Measurements from ENCODE around the gene MGAT5B.

Gene MGAT5B

DNA sequence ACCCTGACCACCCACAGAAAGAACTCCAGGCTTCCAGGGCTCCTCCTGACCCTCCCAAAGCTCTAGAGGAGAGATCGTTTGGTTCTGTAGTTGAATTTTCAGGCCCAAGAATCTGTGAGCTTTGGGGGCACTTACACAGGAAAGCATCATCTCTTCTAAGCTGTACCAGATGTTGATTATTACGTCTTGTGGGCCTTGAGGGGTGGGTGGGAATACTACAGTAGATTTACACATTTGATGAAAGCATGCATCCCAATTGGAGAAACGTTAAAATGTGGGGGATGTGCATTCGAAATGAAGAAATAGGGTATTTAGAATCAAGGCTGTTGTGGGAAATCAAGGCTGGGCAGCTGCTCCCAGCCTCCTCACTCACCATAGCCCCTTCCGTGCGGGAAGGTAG lies 61.9 kb downstream of the MGAT5B start:
- H3K27me3 ChIP-seq (ENCODE audit: insufficient read depth, low read length): no peaks in the 10 kb centered on the region
- no peak overlapping the region for H3K9ac ChIP-seq (ENCODE audit: low read depth, low read length)
- no peak overlapping the region for H3K4me3 ChIP-seq (ENCODE audit: low read length)
- H3K9me3 ChIP-seq (ENCODE audit: insufficient read depth, low read depth, low read length): no peaks in the 10 kb centered on the region
- WGBS: 80% methylated on average over 6 of the region's 6 CpGs
- no peaks in the 10 kb centered on the region for H3K4me1 ChIP-seq (ENCODE audit: insufficient read depth, low read length)
- H3K36me3 ChIP-seq (ENCODE audit: insufficient read depth, low read length): no peaks in the 10 kb centered on the region
- no peak overlapping the region for H3K27ac ChIP-seq (ENCODE audit: low read depth, low read length)

GRCh38 chr17:76932402-76933333 lies 64.5 kb downstream of the MGAT5B start:
- Histone ChIP-seq H3K4me1 (ENCODE audit: insufficient read depth, low read length) (no peaks in the 10 kb centered on the region), H3K27ac (ENCODE audit: low read depth, low read length) (no peak overlapping the region), H3K27me3 (ENCODE audit: insufficient read depth, low read length) (no peaks in the 10 kb centered on the region), H3K36me3 (ENCODE audit: insufficient read depth, low read length) (no peaks in the 10 kb centered on the region), H3K9me3 (ENCODE audit: insufficient read depth, low read depth, low read length) (no peaks in the 10 kb centered on the region), H3K9ac (ENCODE audit: low read depth, low read length) (no peak overlapping the region), H3K4me3 (ENCODE audit: low read length) (no peak overlapping the region)
- 87% methylated on average over 36 of the region's 36 CpGs for WGBS

- Histone ChIP-seq H3K4me3 (ENCODE audit: low read length) (no peak overlapping the region), H3K9me3 (ENCODE audit: insufficient read depth, low read depth, low read length) (no peaks in the 10 kb centered on the region), H3K4me1 (ENCODE audit: insufficient read depth, low read length) (no peaks in the 10 kb centered on the region), H3K9ac (ENCODE audit: low read depth, low read length) (no peak overlapping the region), H3K27ac (ENCODE audit: low read depth, low read length) (no peak overlapping the region), H3K36me3 (ENCODE audit: insufficient read depth, low read length) (no peaks in the 10 kb centered on the region), H3K27me3 (ENCODE audit: insufficient read depth, low read length) (no peaks in the 10 kb centered on the region)
- WGBS: 87% methylated on average over 11 of the region's 12 CpGs
Measured at GRCh38 chr17:76934561-76935320, 66.5 kb downstream of the MGAT5B start.

- Histone ChIP-seq H3K36me3 (ENCODE audit: insufficient read depth, low read length) (no peaks in the 10 kb centered on the region), H3K27ac (ENCODE audit: low read depth, low read length) (no peak overlapping the region), H3K9me3 (ENCODE audit: insufficient read depth, low read depth, low read length) (no peaks in the 10 kb centered on the region), H3K4me3 (ENCODE audit: low read length) (no peak overlapping the region), H3K4me1 (ENCODE audit: insufficient read depth, low read length) (no peaks in the 10 kb centered on the region), H3K9ac (ENCODE audit: low read depth, low read length) (no peak overlapping the region), H3K27me3 (ENCODE audit: insufficient read depth, low read length) (no peaks in the 10 kb centered on the region)
- 95% methylated on average over 2 of the region's 3 CpGs for WGBS
Measured at GRCh38 chr17:76935331-76935730, 67.1 kb downstream of the MGAT5B start.

GRCh38 chr17:76937238-76937637 lies 69.0 kb downstream of the MGAT5B start:
- no peaks in the 10 kb centered on the region for H3K4me1 ChIP-seq (ENCODE audit: insufficient read depth, low read length)
- H3K9ac ChIP-seq (ENCODE audit: low read depth, low read length): no peak overlapping the region
- no peaks in the 10 kb centered on the region for H3K27me3 ChIP-seq (ENCODE audit: insufficient read depth, low read length)
- no peaks in the 10 kb centered on the region for H3K9me3 ChIP-seq (ENCODE audit: insufficient read depth, low read depth, low read length)
- 91% methylated on average over 2 of the region's 2 CpGs for WGBS
- no peaks in the 10 kb centered on the region for H3K36me3 ChIP-seq (ENCODE audit: insufficient read depth, low read length)
- H3K27ac ChIP-seq (ENCODE audit: low read depth, low read length): no peak overlapping the region
- H3K4me3 ChIP-seq (ENCODE audit: low read length): no peak overlapping the region

DNA sequence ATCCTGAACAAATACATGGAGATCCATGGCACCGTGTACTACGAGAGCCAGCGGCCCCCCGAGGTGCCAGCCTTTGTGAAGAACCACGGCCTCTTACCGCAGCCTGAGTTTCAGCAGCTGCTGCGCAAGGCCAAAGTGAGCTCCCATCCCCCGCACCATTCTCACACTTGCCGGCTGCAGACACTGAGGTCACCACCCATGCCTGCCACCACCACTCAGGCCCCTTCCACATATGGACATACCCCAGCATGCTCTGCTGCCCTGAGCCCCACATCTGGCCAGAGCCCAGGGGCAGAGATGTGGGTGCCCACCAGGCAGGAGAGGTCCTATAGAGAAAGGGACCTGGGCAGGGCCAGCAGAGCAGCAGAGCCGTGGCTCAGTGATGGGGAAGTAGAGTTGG lies 69.8 kb downstream of the MGAT5B start:
- Histone ChIP-seq H3K4me1 (ENCODE audit: insufficient read depth, low read length) (peaks cover 3% of the 10 kb centered on the region; the same call in 1 of the 2 replicates), H3K9ac (ENCODE audit: low read depth, low read length) (no peak overlapping the region), H3K9me3 (ENCODE audit: insufficient read depth, low read depth, low read length) (no peaks in the 10 kb centered on the region), H3K36me3 (ENCODE audit: insufficient read depth, low read length) (no peaks in the 10 kb centered on the region), H3K27me3 (ENCODE audit: insufficient read depth, low read length) (no peaks in the 10 kb centered on the region), H3K27ac (ENCODE audit: low read depth, low read length) (no peak overlapping the region), H3K4me3 (ENCODE audit: low read length) (no peak overlapping the region)
- WGBS: 86% methylated on average over 10 of the region's 10 CpGs

DNA sequence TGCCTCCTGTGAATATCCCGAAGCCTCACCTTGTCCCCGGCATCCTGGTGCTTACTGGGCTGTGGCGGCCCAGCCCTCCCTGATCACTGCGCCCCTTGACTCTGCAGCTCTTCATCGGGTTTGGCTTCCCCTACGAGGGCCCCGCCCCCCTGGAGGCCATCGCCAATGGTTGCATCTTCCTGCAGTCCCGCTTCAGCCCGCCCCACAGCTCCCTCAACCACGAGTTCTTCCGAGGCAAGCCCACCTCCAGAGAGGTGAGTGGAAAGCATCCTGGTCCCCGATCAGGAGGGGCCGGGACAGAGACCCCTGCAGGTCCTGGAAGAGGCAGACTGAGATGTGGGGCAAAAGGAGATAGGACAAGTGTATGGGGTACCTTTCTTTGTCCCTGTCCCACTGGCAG lies 72.1 kb downstream of the MGAT5B start:
- Histone ChIP-seq H3K9ac (ENCODE audit: low read depth, low read length) (no peak overlapping the region), H3K36me3 (ENCODE audit: insufficient read depth, low read length) (no peaks in the 10 kb centered on the region), H3K4me1 (ENCODE audit: insufficient read depth, low read length) (peaks cover 6% of the 10 kb centered on the region), H3K27me3 (ENCODE audit: insufficient read depth, low read length) (no peaks in the 10 kb centered on the region), H3K9me3 (ENCODE audit: insufficient read depth, low read depth, low read length) (no peaks in the 10 kb centered on the region), H3K4me3 (ENCODE audit: low read length) (no peak overlapping the region), H3K27ac (ENCODE audit: low read depth, low read length) (no peak overlapping the region)
- 70% methylated on average over 14 of the region's 14 CpGs for WGBS

DNA sequence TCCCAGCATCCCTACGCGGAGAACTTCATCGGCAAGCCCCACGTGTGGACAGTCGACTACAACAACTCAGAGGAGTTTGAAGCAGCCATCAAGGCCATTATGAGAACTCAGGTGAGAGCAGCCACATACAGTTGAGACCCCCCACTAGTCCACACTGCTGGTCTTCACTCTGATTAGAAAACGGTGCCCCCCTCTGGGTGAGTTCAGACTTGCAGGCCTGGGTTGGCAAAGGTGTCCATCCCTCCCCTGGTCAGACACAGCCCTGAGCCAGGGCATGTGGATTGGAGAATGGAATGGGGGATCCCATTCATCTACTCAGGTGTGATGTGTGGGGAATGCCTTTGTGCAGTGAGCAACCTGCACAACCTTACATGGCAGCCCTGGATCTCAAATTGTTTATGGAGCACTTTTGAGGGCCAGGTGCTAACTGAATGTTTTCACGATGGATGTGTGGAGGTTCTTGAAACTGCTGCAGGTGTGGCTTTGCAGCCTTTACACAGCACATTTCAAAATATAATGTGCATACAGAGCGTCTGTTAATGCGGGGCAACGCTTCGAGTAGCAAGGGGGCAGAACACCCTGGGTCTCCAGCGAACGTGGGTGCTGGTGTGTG lies 72.6 kb downstream of the MGAT5B start:
- Histone ChIP-seq H3K9me3 (ENCODE audit: insufficient read depth, low read depth, low read length) (no peaks in the 10 kb centered on the region), H3K9ac (ENCODE audit: low read depth, low read length) (no peak overlapping the region), H3K4me3 (ENCODE audit: low read length) (no peak overlapping the region), H3K27me3 (ENCODE audit: insufficient read depth, low read length) (no peaks in the 10 kb centered on the region), H3K4me1 (ENCODE audit: insufficient read depth, low read length) (peaks cover 6% of the 10 kb centered on the region), H3K27ac (ENCODE audit: low read depth, low read length) (no peak overlapping the region), H3K36me3 (ENCODE audit: insufficient read depth, low read length) (no peaks in the 10 kb centered on the region)
- 90% methylated on average over 13 of the region's 13 CpGs for WGBS

DNA sequence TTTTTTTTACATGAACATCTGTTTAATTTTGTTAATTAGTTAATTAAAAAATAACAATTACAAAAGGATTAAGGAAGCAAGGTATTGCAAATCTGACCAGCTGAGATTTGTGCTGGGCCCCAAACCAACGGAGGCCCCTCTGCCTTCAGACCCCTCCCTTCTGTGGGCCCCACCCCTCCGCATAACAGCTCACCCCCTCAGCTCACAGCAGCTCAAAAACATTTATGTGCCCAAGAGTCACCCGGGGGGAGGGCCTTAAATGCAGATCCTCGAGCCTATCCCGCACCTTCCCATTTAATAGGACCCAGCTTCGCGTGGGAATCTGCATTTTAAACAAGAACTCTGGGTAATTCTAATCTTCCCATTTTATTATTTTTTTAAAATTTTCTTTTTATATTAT lies 75.0 kb downstream of the MGAT5B start:
- Histone ChIP-seq H3K9me3 (ENCODE audit: insufficient read depth, low read depth, low read length) (no peaks in the 10 kb centered on the region), H3K36me3 (ENCODE audit: insufficient read depth, low read length) (no peaks in the 10 kb centered on the region), H3K4me1 (ENCODE audit: insufficient read depth, low read length) (peaks cover 6% of the 10 kb centered on the region), H3K27me3 (ENCODE audit: insufficient read depth, low read length) (no peaks in the 10 kb centered on the region), H3K9ac (ENCODE audit: low read depth, low read length) (no peak overlapping the region), H3K4me3 (ENCODE audit: low read length) (no peak overlapping the region), H3K27ac (ENCODE audit: low read depth, low read length) (no peak overlapping the region)
- WGBS: 54% methylated on average over 7 of the region's 7 CpGs

GRCh38 chr17:76943781-76944213 lies 75.6 kb downstream of the MGAT5B start:
- Histone ChIP-seq H3K9me3 (ENCODE audit: insufficient read depth, low read depth, low read length) (no peaks in the 10 kb centered on the region), H3K27me3 (ENCODE audit: insufficient read depth, low read length) (no peaks in the 10 kb centered on the region), H3K4me1 (ENCODE audit: insufficient read depth, low read length) (peaks cover 6% of the 10 kb centered on the region), H3K4me3 (ENCODE audit: low read length) (no peak overlapping the region), H3K27ac (ENCODE audit: low read depth, low read length) (no peak overlapping the region), H3K9ac (ENCODE audit: low read depth, low read length) (no peak overlapping the region), H3K36me3 (ENCODE audit: insufficient read depth, low read length) (no peaks in the 10 kb centered on the region)
- 81% methylated on average over 9 of the region's 9 CpGs for WGBS

DNA sequence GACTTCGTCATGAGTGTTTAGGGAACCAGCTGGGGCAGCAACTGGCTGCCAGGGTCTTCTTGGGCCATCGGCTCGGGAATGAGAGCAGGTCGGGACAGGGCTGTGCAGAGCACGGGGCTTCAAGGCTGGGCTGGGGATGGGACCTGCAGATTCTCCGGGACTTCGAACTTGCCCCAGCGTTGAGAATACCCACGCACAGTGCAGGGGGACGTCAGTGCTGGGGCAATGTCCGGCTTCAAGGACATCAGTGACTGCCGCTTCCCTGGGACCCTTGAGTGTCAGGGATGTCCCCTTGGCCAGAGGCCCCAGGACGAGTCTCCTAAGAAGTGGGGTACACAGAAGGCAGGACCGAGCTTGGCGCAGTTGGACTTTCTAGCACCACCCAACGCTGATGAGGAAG lies 76.3 kb downstream of the MGAT5B start:
- Histone ChIP-seq H3K36me3 (ENCODE audit: insufficient read depth, low read length) (no peaks in the 10 kb centered on the region), H3K4me3 (ENCODE audit: low read length) (no peak overlapping the region), H3K4me1 (ENCODE audit: insufficient read depth, low read length) (peaks cover 6% of the 10 kb centered on the region), H3K9me3 (ENCODE audit: insufficient read depth, low read depth, low read length) (no peaks in the 10 kb centered on the region), H3K27me3 (ENCODE audit: insufficient read depth, low read length) (no peaks in the 10 kb centered on the region), H3K27ac (ENCODE audit: low read depth, low read length) (no peak overlapping the region), H3K9ac (ENCODE audit: low read depth, low read length) (no peak overlapping the region)
- 93% methylated on average over 16 of the region's 16 CpGs for WGBS

All from HUES64 (cell line).